Gastroesophageal sphincter (tissue), 3 donors: ENCODE data around the gene ATP6V0C.

Experiments used
- POLR2A ChIP-seq, 2 donors: fragments of 450-650 bp; IDR thresholded peaks; one replicate each; pipeline ENCODE4 v1.6.1; 2017; ENCODE audit warnings: antibody characterized with exemption in 2 of 2, mild to moderate bottlenecking in 2 of 2, moderate library complexity in 1 of 2
- POLR2AphosphoS5 ChIP-seq: sonication (generic); formaldehyde crosslinking; IDR thresholded peaks from one replicate; pipeline ENCODE4 v1.6.1; 2017; ENCODE audit warnings: antibody characterized with exemption
- TF ChIP-seq, protein P1 (sequence below), 4 experiments: fragments of 200-600 bp in 2 of 4; fragments of 450-650 bp in 2 of 4; sonication (generic) in 1 of 4; IDR thresholded peaks; one replicate each; pipeline ENCODE4 v1.5.1; 2017 to 2019; ENCODE audit warnings: antibody characterized with exemption in 4 of 4, mild to moderate bottlenecking in 2 of 4, moderate library complexity in 2 of 4

DNA sequence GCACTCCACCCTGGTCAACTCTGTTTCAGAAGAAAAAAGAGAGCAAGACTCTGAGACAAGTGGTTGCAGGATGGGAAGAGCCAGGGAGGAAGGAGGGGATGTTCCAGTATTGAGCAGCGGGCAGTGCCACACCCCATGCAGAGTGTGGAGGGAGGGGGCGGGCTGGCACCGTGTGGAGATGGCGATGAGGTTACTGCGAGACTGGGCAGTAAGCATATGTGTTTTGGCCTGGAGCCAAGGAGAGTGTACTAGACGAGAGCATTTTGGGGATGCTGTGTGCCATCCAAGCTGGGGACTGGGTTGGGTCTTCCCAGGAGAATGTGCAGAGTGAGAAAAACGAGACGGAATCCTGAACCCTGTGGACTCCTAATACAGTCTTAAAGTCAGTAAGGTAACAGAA lies 35.5 kb upstream of the ATP6V0C start:
- TF ChIP-seq POLR2AphosphoS5 (no peak), POLR2A (IDR thresholded peaks at IDR 0.05) (no peak)
- TF ChIP-seq, protein P1, sequence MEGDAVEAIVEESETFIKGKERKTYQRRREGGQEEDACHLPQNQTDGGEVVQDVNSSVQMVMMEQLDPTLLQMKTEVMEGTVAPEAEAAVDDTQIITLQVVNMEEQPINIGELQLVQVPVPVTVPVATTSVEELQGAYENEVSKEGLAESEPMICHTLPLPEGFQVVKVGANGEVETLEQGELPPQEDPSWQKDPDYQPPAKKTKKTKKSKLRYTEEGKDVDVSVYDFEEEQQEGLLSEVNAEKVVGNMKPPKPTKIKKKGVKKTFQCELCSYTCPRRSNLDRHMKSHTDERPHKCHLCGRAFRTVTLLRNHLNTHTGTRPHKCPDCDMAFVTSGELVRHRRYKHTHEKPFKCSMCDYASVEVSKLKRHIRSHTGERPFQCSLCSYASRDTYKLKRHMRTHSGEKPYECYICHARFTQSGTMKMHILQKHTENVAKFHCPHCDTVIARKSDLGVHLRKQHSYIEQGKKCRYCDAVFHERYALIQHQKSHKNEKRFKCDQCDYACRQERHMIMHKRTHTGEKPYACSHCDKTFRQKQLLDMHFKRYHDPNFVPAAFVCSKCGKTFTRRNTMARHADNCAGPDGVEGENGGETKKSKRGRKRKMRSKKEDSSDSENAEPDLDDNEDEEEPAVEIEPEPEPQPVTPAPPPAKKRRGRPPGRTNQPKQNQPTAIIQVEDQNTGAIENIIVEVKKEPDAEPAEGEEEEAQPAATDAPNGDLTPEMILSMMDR (IDR thresholded peaks at IDR 0.05) = no peak
